H1 (cell line): Measurements from ENCODE around the gene ANKS1A. TPM values are rescaled to one million over a fixed set of nuclear protein-coding genes. Genes with fewer than 3 reads are reported as not detected.

Experiments used
- ASH2L ChIP-seq: fragments of 200-600, 300-600 bp; sonication (generic); IDR thresholded peaks from one replicate; pipeline ENCODE4 v1.7.1; 2017; ENCODE audit warnings: low read length
- ATF3 ChIP-seq: IDR thresholded peaks from 2 replicates; pipeline ENCODE4 v1.6.1; 2011; ENCODE audit warnings: low read depth, mild to moderate bottlenecking, low read length; ENCODE audit not compliant: insufficient read depth
- BCL11A ChIP-seq, 2 experiments: IDR thresholded peaks; one replicate each; pipeline ENCODE4 v1.6.1; 2011; ENCODE audit warnings: low read depth in 2 of 2, low read length in 2 of 2, mild to moderate bottlenecking in 2 of 2
- CEBPB ChIP-seq: IDR thresholded peaks from 2 replicates; pipeline ENCODE4 v1.6.1; 2012; ENCODE audit warnings: low read depth, low read length
- CREB1 ChIP-seq: IDR thresholded peaks from 2 replicates; pipeline ENCODE4 v1.6.1; 2012; ENCODE audit warnings: inconsistent platforms
- E2F6 ChIP-seq: IDR thresholded peaks from 2 replicates; pipeline ENCODE4 v1.6.1; 2012; ENCODE audit warnings: inconsistent platforms
- JUND ChIP-seq: IDR thresholded peaks from 2 replicates; pipeline ENCODE4 v1.6.1; 2011; ENCODE audit warnings: mild to moderate bottlenecking, improper control_type of control experiment, low read length
- RFX5 ChIP-seq: IDR thresholded peaks from 2 replicates; pipeline ENCODE4 v1.6.1; 2011; ENCODE audit warnings: low read depth, low read length, improper control_type of control experiment, borderline replicate concordance
- SP1 ChIP-seq: IDR thresholded peaks from 2 replicates; pipeline ENCODE4 v1.6.1; 2011; ENCODE audit warnings: low read depth, low read length
- SP2 ChIP-seq: IDR thresholded peaks from 2 replicates; pipeline ENCODE4 v1.6.1; 2012; ENCODE audit warnings: mild to moderate bottlenecking, low read length, inconsistent platforms
- SP4 ChIP-seq: IDR thresholded peaks from 2 replicates; pipeline ENCODE4 v1.6.1; 2012; ENCODE audit warnings: low read length, inconsistent platforms
- SRF ChIP-seq: IDR thresholded peaks from 2 replicates; pipeline ENCODE4 v1.6.1; 2011; ENCODE audit warnings: mild to moderate bottlenecking, low read depth, low read length, moderate library complexity
- YY1 ChIP-seq: IDR thresholded peaks from 2 replicates; pipeline ENCODE4 v1.6.1; 2011; ENCODE audit warnings: low read depth, mild to moderate bottlenecking, low read length
- polyA plus RNA-seq, 7 experiments: library from polyadenylated mRNA; depleted of rRNA in 3 of 7; stranded (reverse) in 5 of 7; unstranded in 2 of 7; fragments of >200 nt in 5 of 7; fragments of 200-250 nt in 2 of 7; gene quantifications; 1 replicate in 5 of 7; 2 replicates in 1 of 7; 4 replicates in 1 of 7; pipeline versions ENCODE4 v1.2.1 to v1.2.3, GENCODE V29; 2011 to 2013; ENCODE audit warnings: missing spikeins in 2 of 7, mixed read lengths in 2 of 7
- total RNA-seq: library from RNA; stranded (reverse); fragmentation: NEBNext Ultra II Directional; extraction: Animal tissue kit (Norgen Biotek cat#: 25700); gene quantifications from 2 replicates; pipeline ENCODE4 v1.2.1, GENCODE V29; 2021

ANKS1A gene
- total and polyA plus RNA-seq, 2 of the 8 experiments (the other 6 are each of a cell fraction or from before 2014, with no cell fraction given) = 9.8 to 30.9 TPM

GRCh38 chr6:35048031-35048613 is 159.1 kb downstream of the ANKS1A start (continued):
- no peak for TF ChIP-seq RFX5
- TF ChIP-seq JUND = no peak
- TF ChIP-seq SP2 = no peak
- TF ChIP-seq CEBPB = no peak
- no peak for TF ChIP-seq BCL11A (IDR thresholded peaks at IDR 0.05; ENCODE audit: low read depth in 2 of 2, low read length in 2 of 2)
- TF ChIP-seq SP4 = no peak
- no peak for TF ChIP-seq SRF
- TF ChIP-seq YY1 = peak; percentile 78
- peak; percentile 87 for TF ChIP-seq ASH2L
- no peak for TF ChIP-seq CREB1
- TF ChIP-seq ATF3 = no peak
- TF ChIP-seq E2F6 = peak; percentile 18; the same call in 1 of the 2 replicates
- 0 out of 2 replicates have a peak, but pooled peaks have one; percentile 12 for TF ChIP-seq SP1
